CD4-positive, alpha-beta T cell treated with Interleukin-2 at 100 ng/mL for 4 hours (primary cell): Measurements from ENCODE around the gene SUPT20HL1.

Experiments used
- DNase-seq: peaks from one replicate; pipeline ENCODE4 v3.0.0-alpha.2; 2020; ENCODE audit warnings: low spot score

SUPT20HL1 gene

GRCh38 chrX:24396931-24397279, 36.5 kb downstream of the SUPT20HL1 start:
- DNase-seq = no peak

- no peak for DNase-seq
These were observed 38.3 kb downstream of the SUPT20HL1 start for GRCh38 chrX:24398766-24399165.

- no peak for DNase-seq
These were observed 39.1 kb downstream of the SUPT20HL1 start for GRCh38 chrX:24399550-24399949.

GRCh38 chrX:24405959-24406358, 45.5 kb downstream of the SUPT20HL1 start:
- DNase-seq = no peak
